H1 (cell line): ENCODE measurements around the gene FXYD7. TPM values are rescaled to one million over a fixed set of nuclear protein-coding genes. Genes with fewer than 3 reads are reported as not detected.

ENCODE experiments used
- CTCF ChIA-PET: fragments of 300-600 bp; sonication (Branson Sonifier 250); formaldehyde crosslinking; loops from one replicate; lab custom pipeline; 2021; ENCODE audit not compliant: partially characterized antibody; lab: Charles Lee
- POLR2A ChIA-PET: fragments of 300-600 bp; sonication (Branson Sonifier 250); formaldehyde crosslinking; loops from one replicate; lab custom pipeline; 2021; ENCODE audit warnings: inconsistent platforms; ENCODE audit not compliant: partially characterized antibody; lab: Charles Lee
- DNase-seq, 2 experiments: peaks; one replicate each; pipeline versions ENCODE4 v3.0.0 to v3.0.0-alpha.2; 2010 to 2022; ENCODE audit warnings: low spot score in 2 of 2, low read depth in 1 of 2, mixed read lengths in 1 of 2
- FAIRE-seq: peaks from 2 replicates; lab custom pipeline; 2011; peaks lifted over from hg19 to GRCh38; lab: Jason Lieb, UNC
- H2AFZ ChIP-seq: 2 replicates; pipeline ENCODE4 v1.8.1; 2012; ENCODE audit warnings: low read length, inconsistent platforms
- H2AK5ac ChIP-seq: 2 replicates; pipeline ENCODE4 v1.6.1; 2013; ENCODE audit warnings: low read depth, low read length
- H2BK120ac ChIP-seq: replicated peaks from 2 replicates; pipeline ENCODE3; 2013; ENCODE audit warnings: low read depth, low read length, inconsistent platforms
- H2BK12ac ChIP-seq: 2 replicates; pipeline ENCODE4 v1.6.1; 2013; ENCODE audit warnings: low read depth, low read length
- H2BK15ac ChIP-seq: 2 replicates; pipeline ENCODE4 v1.6.1; 2013; ENCODE audit warnings: low read length
- H2BK20ac ChIP-seq: 2 replicates; pipeline ENCODE4 v1.6.1; 2013; ENCODE audit warnings: low read length
- H2BK5ac ChIP-seq: 2 replicates; pipeline ENCODE4 v1.6.1; 2013; ENCODE audit warnings: low read depth, low read length
- H3K14ac ChIP-seq: 2 replicates; pipeline ENCODE4 v1.6.1; 2013; ENCODE audit warnings: inconsistent platforms; ENCODE audit not compliant: insufficient read length
- H3K18ac ChIP-seq: 2 replicates; pipeline ENCODE4 v1.6.1; 2013; ENCODE audit warnings: low read length; ENCODE audit errors: extremely low read depth
- H3K23ac ChIP-seq: 2 replicates; pipeline ENCODE4 v1.6.1; 2013; ENCODE audit warnings: inconsistent platforms; ENCODE audit not compliant: insufficient read length
- H3K23me2 ChIP-seq: 2 replicates; pipeline ENCODE4 v1.6.1; 2013; ENCODE audit warnings: low read depth, low read length
- H3K27ac ChIP-seq: 2 replicates; pipeline ENCODE4 v1.6.1; 2011; ENCODE audit warnings: low read depth, low read length, inconsistent platforms
- H3K27me3 ChIP-seq, 4 experiments: replicated peaks in 1 of 4; 1 replicate in 1 of 4; 2 replicates in 3 of 4; pipeline versions ENCODE4 v1.6.1 to v1.8.1; 2011 to 2013; ENCODE audit warnings: low read length in 3 of 4, mild to moderate bottlenecking in 3 of 4, inconsistent platforms in 2 of 4, mixed read lengths in 2 of 4, moderate library complexity in 1 of 4; ENCODE audit not compliant: control insufficient read depth in 3 of 4, insufficient read depth in 3 of 4; ENCODE audit errors: extremely low read depth in 1 of 4
- H3K36me3 ChIP-seq, 4 experiments: 2 replicates each; pipeline versions ENCODE4 v1.6.1 to v1.8.1; 2011 to 2013; ENCODE audit warnings: mild to moderate bottlenecking in 4 of 4, low read length in 3 of 4, moderate library complexity in 2 of 4, control low read depth in 1 of 4, inconsistent platforms in 1 of 4; ENCODE audit not compliant: insufficient read depth in 4 of 4, control insufficient read depth in 2 of 4
- H3K4ac ChIP-seq: replicated peaks from 2 replicates; pipeline ENCODE3; 2013; ENCODE audit warnings: low read length, low read depth, mixed read lengths, inconsistent platforms; ENCODE audit not compliant: insufficient read length
- H3K4me1 ChIP-seq, 4 experiments: replicated peaks in 1 of 4; 1 replicate in 1 of 4; 2 replicates in 3 of 4; pipeline versions ENCODE4 v1.6.1 to v1.8.1; 2011 to 2013; ENCODE audit warnings: low read length in 3 of 4, inconsistent platforms in 2 of 4, mixed read lengths in 1 of 4; ENCODE audit not compliant: insufficient read depth in 4 of 4, control insufficient read depth in 3 of 4
- H3K4me2 ChIP-seq, 2 experiments: 2 replicates each; pipeline versions ENCODE4 v1.6.1 to v1.8.1; 2011 to 2013; ENCODE audit warnings: low read depth in 2 of 2, low read length in 2 of 2, control low read depth in 1 of 2, inconsistent platforms in 1 of 2, mild to moderate bottlenecking in 1 of 2; ENCODE audit not compliant: insufficient read depth in 1 of 2
- H3K4me3 ChIP-seq, 4 experiments: fragments of 200-600, 300-600 bp in 1 of 4; sonication (generic), shearing (Covaris generic), sonication (Bioruptor Twin) in 1 of 4; 2 replicates each; pipeline versions ENCODE4 v1.5.1 to v1.8.1; 2011 to 2016; ENCODE audit warnings: low read length in 4 of 4, low read depth in 3 of 4, control low read depth in 2 of 4, inconsistent platforms in 2 of 4, mild to moderate bottlenecking in 2 of 4, mixed read lengths in 1 of 4, moderate library complexity in 1 of 4; ENCODE audit not compliant: insufficient read depth in 2 of 4; ENCODE audit errors: extremely low read depth in 1 of 4
- H3K56ac ChIP-seq: replicated peaks from 2 replicates; pipeline ENCODE3; 2013; ENCODE audit warnings: low read depth, mild to moderate bottlenecking, mixed read lengths, low read length, inconsistent platforms; ENCODE audit not compliant: insufficient read length
- H3K79me1 ChIP-seq: 2 replicates; pipeline ENCODE4 v1.6.1; 2013; ENCODE audit warnings: low read depth, low read length, control low read depth
- H3K79me2 ChIP-seq, 2 experiments: 2 replicates each; pipeline versions ENCODE4 v1.6.1 to v1.8.1; 2012 to 2013; ENCODE audit warnings: low read length in 2 of 2, mild to moderate bottlenecking in 2 of 2, inconsistent platforms in 1 of 2; ENCODE audit not compliant: insufficient read depth in 2 of 2, control insufficient read depth in 1 of 2
- H3K9ac ChIP-seq, 4 experiments: replicated peaks in 1 of 4; 1 replicate in 1 of 4; 2 replicates in 3 of 4; pipeline versions ENCODE4 v1.6.1 to v1.8.1; 2011 to 2013; ENCODE audit warnings: low read depth in 3 of 4, low read length in 3 of 4, control low read depth in 2 of 4, mild to moderate bottlenecking in 2 of 4, moderate library complexity in 2 of 4, inconsistent platforms in 1 of 4; ENCODE audit errors: extremely low read depth in 1 of 4
- H3K9me3 ChIP-seq, 2 experiments: 2 replicates each; pipeline versions ENCODE4 v1.6.1 to v1.8.1; 2012 to 2013; ENCODE audit warnings: mild to moderate bottlenecking in 2 of 2, moderate library complexity in 2 of 2, control low read depth in 1 of 2, inconsistent platforms in 1 of 2, low read depth in 1 of 2, low read length in 1 of 2, mixed read lengths in 1 of 2; ENCODE audit not compliant: insufficient read depth in 2 of 2
- H4K20me1 ChIP-seq, 2 experiments: replicated peaks in 1 of 2; 2 replicates each; pipeline versions ENCODE3 to v1.8.1; 2011 to 2013; ENCODE audit warnings: inconsistent platforms in 2 of 2, low read length in 2 of 2, mild to moderate bottlenecking in 1 of 2; ENCODE audit not compliant: insufficient read depth in 2 of 2, control insufficient read depth in 1 of 2
- H4K5ac ChIP-seq: 2 replicates; pipeline ENCODE4 v1.6.1; 2013; ENCODE audit warnings: low read length, low read depth, mixed read lengths, inconsistent platforms; ENCODE audit not compliant: insufficient read length
- H4K8ac ChIP-seq: 2 replicates; pipeline ENCODE4 v1.8.0; 2013; ENCODE audit warnings: mild to moderate bottlenecking, moderate library complexity, low read length, inconsistent platforms; ENCODE audit not compliant: insufficient read depth; ENCODE audit errors: extremely low read depth
- H4K91ac ChIP-seq: replicated peaks from 2 replicates; pipeline ENCODE3; 2013; ENCODE audit warnings: low read length, mixed read lengths, inconsistent platforms; ENCODE audit not compliant: insufficient read length
- ASH2L ChIP-seq: fragments of 200-600, 300-600 bp; sonication (generic); IDR thresholded peaks from one replicate; pipeline ENCODE4 v1.7.1; 2017; ENCODE audit warnings: low read length
- EZH2 ChIP-seq: fragments of 200-600 bp; sonication (generic); IDR thresholded peaks from 2 replicates; pipeline ENCODE4 v1.7.1; 2012; ENCODE audit warnings: low read depth, mild to moderate bottlenecking, moderate library complexity, low read length, inconsistent platforms; ENCODE audit not compliant: severe bottlenecking
- FOSL1 ChIP-seq: IDR thresholded peaks from 2 replicates; pipeline ENCODE4 v1.6.1; 2011; ENCODE audit warnings: mild to moderate bottlenecking, low read depth, low read length, moderate library complexity; ENCODE audit not compliant: insufficient read depth
- HDAC6 ChIP-seq: IDR thresholded peaks from one replicate; pipeline ENCODE4 v1.7.1; 2012; ENCODE audit warnings: low read depth, mild to moderate bottlenecking, inconsistent platforms, low read length, moderate library complexity
- RAD21 ChIP-seq, 2 experiments: IDR thresholded peaks in 1 of 2; conservative IDR thresholded peaks in 1 of 2; 2 replicates each; pipeline ENCODE4 v1.6.1; 2011; ENCODE audit warnings: low read depth in 2 of 2, low read length in 2 of 2, improper control_type of control experiment in 1 of 2, inconsistent platforms in 1 of 2, mild to moderate bottlenecking in 1 of 2, moderate library complexity in 1 of 2
- RFX5 ChIP-seq: IDR thresholded peaks from 2 replicates; pipeline ENCODE4 v1.6.1; 2011; ENCODE audit warnings: low read depth, low read length, improper control_type of control experiment, borderline replicate concordance
- WGBS, 2 experiments: shearing (Covaris generic) in 1 of 2; methylation state at CpG; one replicate each; pipeline versions ENCODE4 v1.1.6 to v1.1.7; 2013 to 2015; ENCODE audit warnings: low lambda C conversion rate in 2 of 2, mixed read lengths in 2 of 2, inconsistent platforms in 1 of 2, low coverage in 1 of 2, missing lambda C conversion rate in 1 of 2; ENCODE audit not compliant: insufficient replicate concordance in 2 of 2, insufficient coverage in 1 of 2, insufficient read length in 1 of 2; ENCODE audit errors: extremely low coverage in 1 of 2, missing lambda C conversion rate in 1 of 2; 5-methylcytosine and 5-hydroxymethylcytosine counted together
- polyA plus RNA-seq, 7 experiments: library from polyadenylated mRNA; depleted of rRNA in 3 of 7; stranded (reverse) in 5 of 7; unstranded in 2 of 7; fragments of >200 nt in 5 of 7; fragments of 200-250 nt in 2 of 7; gene quantifications; 1 replicate in 5 of 7; 2 replicates in 1 of 7; 4 replicates in 1 of 7; pipeline versions ENCODE4 v1.2.1 to v1.2.3, GENCODE V29; 2011 to 2013; ENCODE audit warnings: missing spikeins in 2 of 7, mixed read lengths in 2 of 7
- total RNA-seq: library from RNA; stranded (reverse); fragmentation: NEBNext Ultra II Directional; extraction: Animal tissue kit (Norgen Biotek cat#: 25700); gene quantifications from 2 replicates; pipeline ENCODE4 v1.2.1, GENCODE V29; 2021
- TF ChIP-seq, protein P1 (sequence below): IDR thresholded peaks from 2 replicates; pipeline ENCODE4 v1.6.1; 2012; ENCODE audit warnings: inconsistent platforms

Gene FXYD7
- total and polyA plus RNA-seq, 2 of the 8 experiments (the other 6 are each of a cell fraction or from before 2014, with no cell fraction given): 12.1 to 14.3 TPM

DNA sequence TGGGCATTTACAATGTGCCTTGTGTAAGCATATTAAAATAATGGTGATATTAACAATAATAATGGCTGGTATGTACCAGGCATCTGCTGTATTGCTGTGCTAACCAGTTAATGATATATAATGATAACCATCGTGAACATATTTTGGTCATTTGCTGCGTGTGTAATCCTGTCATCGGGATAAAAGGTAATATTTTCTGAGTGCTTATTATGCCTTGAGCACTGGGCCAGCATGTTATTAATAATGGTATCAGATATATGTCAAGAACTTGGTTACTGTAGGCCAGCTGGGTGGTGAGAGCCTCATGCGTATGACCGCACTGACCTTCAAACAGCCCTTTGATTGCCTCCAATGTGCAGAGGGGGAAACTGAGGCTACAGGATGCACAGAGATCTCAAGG lies 49.6 kb upstream of the FXYD7 start:
- no peak overlapping the region for H3K14ac ChIP-seq
- peaks cover 5% of the 10 kb centered on the region; the same call in 1 of the 2 replicates for H3K23me2 ChIP-seq
- no peak overlapping the region for H3K56ac ChIP-seq
- H3K18ac ChIP-seq: no peak overlapping the region
- H2AFZ ChIP-seq: no peak overlapping the region
- H4K91ac ChIP-seq: no peak overlapping the region
- TF ChIP-seq HDAC6 (no peak), RAD21 (IDR thresholded peaks at IDR 0.05 in 1 of 2, conservative IDR thresholded peaks at IDR 0.05 in 1 of 2; ENCODE audit: low read depth in 2 of 2, low read length in 2 of 2) (no peak), FOSL1 (no peak), EZH2 (no peak), RFX5 (no peak), ASH2L (no peak)
- TF ChIP-seq, protein P1, sequence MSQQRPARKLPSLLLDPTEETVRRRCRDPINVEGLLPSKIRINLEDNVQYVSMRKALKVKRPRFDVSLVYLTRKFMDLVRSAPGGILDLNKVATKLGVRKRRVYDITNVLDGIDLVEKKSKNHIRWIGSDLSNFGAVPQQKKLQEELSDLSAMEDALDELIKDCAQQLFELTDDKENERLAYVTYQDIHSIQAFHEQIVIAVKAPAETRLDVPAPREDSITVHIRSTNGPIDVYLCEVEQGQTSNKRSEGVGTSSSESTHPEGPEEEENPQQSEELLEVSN: no peak
- no peaks in the 10 kb centered on the region for H3K36me3 ChIP-seq
- POLR2A ChIA-PET: interaction anchor here (1.0 kb wide), 1 partner anchor 38 kb away, joined by 3 read pairs; no protein-coding TSS in a partner anchor
- no peak overlapping the region for H3K23ac ChIP-seq
- H3K9ac ChIP-seq: no peak overlapping the region
- no peaks in the 10 kb centered on the region for H3K27me3 ChIP-seq
- no peaks in the 10 kb centered on the region for H4K20me1 ChIP-seq
- no peak overlapping the region for H2BK5ac ChIP-seq
- H3K4me2 ChIP-seq: no peak overlapping the region
- H4K8ac ChIP-seq: no peak overlapping the region
- no peak for FAIRE-seq
- H3K9me3 ChIP-seq: no peaks in the 10 kb centered on the region
- no peak overlapping the region for H2BK15ac ChIP-seq
- peaks cover 3 to 9% (median 6%) of the 10 kb centered on the region in 4 experiments; a peak in 6 of 7 replicates for H3K4me1 ChIP-seq
- no peak overlapping the region for H3K4me3 ChIP-seq
- no peaks in the 10 kb centered on the region for H3K79me2 ChIP-seq
- H2BK20ac ChIP-seq: no peak overlapping the region
- no peak overlapping the region for H3K27ac ChIP-seq
- CTCF ChIA-PET: interaction anchor here (0.9 to 5.1 kb wide), 6 partner anchors 10 to 50 kb away, joined by 3 to 56 read pairs (median 6); partner anchors contain the start of gene LGI4
- H4K5ac ChIP-seq: no peak overlapping the region
- no peak overlapping the region for H2BK12ac ChIP-seq
- H3K4ac ChIP-seq: no peak overlapping the region
- 96% methylated on average over 5 of the region's 5 CpGs; no CpG with 5 or more reads in 1 of the 2 experiments for WGBS, 2 experiments
- no peak for DNase-seq
- no peak overlapping the region for H2BK120ac ChIP-seq
- no peak overlapping the region; the same call in 1 of the 2 replicates for H2AK5ac ChIP-seq
- no peaks in the 10 kb centered on the region for H3K79me1 ChIP-seq
